GM12872 (cell line): ENCODE results near the gene NT5DC1.

Source experiments
- CTCF ChIP-seq: IDR thresholded peaks from 3 replicates; pipeline ENCODE4 v1.5.1; 2011; ENCODE audit warnings: low read depth, mild to moderate bottlenecking, low read length, moderate library complexity; ENCODE audit not compliant: insufficient read depth

NT5DC1 gene

GRCh38 chr6:116280161-116280932 is 179.7 kb downstream of the NT5DC1 start:
- no peak for TF ChIP-seq CTCF

- TF ChIP-seq CTCF, result no peak
These were observed 180.3 kb downstream of the NT5DC1 start for GRCh38 chr6:116280933-116281316.

GRCh38 chr6:116282698-116283097 is 182.0 kb downstream of the NT5DC1 start:
- TF ChIP-seq CTCF, result no peak

GRCh38 chr6:116283191-116283590 is 182.5 kb downstream of the NT5DC1 start:
- TF ChIP-seq CTCF, result no peak

- TF ChIP-seq CTCF, result no peak
These were observed 186.2 kb downstream of the NT5DC1 start for GRCh38 chr6:116286773-116287358.

GRCh38 chr6:116287689-116288282 is 187.1 kb downstream of the NT5DC1 start:
- TF ChIP-seq CTCF, result peak; percentile 76

- TF ChIP-seq CTCF, result no peak
These were observed 189.2 kb downstream of the NT5DC1 start for GRCh38 chr6:116289876-116290275.
